Endothelial cell of umbilical vein (primary cell): ENCODE data around the gene AMDHD2. TPM values are rescaled to one million over a fixed set of nuclear protein-coding genes. Genes with fewer than 3 reads are reported as not detected.
"Not testable (repeated sequence)": the region's sequence is repeated elsewhere in the genome, so short reads cannot be mapped to it uniquely, and the experiment has no call there.

Source experiments
- BruUV-seq: library from RNA; stranded (reverse); fragments of 400-500 nt; replicated peaks from 2 replicates; lab custom pipeline; 2021; lab: Mats Ljungman, UMichigan
- CTCF ChIA-PET: fragments of 300-600, 350-600 bp; sonication (Branson Sonifier 250); formaldehyde crosslinking; loops from one replicate; lab custom pipeline; 2021; ENCODE audit warnings: antibody characterized with exemption, inconsistent platforms; lab: Charles Lee
- POLR2A ChIA-PET: fragments of 300-600, 350-600 bp; sonication (Branson Sonifier 250); formaldehyde crosslinking; loops from one replicate; lab custom pipeline; 2021; ENCODE audit warnings: antibody characterized with exemption, inconsistent platforms; lab: Charles Lee
- DNase-seq: peaks from one replicate; pipeline ENCODE4 v3.0.0-alpha.2; 2011; ENCODE audit warnings: low read depth, low spot score
- FAIRE-seq: peaks from 2 replicates; lab custom pipeline; 2011; peaks lifted over from hg19 to GRCh38; lab: Jason Lieb, UNC
- H2AFZ ChIP-seq: 2 replicates; pipeline ENCODE4 v1.6.0; 2012; ENCODE audit warnings: low read depth, low read length, control low read depth, inconsistent platforms
- H3K27ac ChIP-seq: 2 replicates; pipeline ENCODE4 v1.5.1; 2011; ENCODE audit warnings: low read depth, mild to moderate bottlenecking, control low read depth, low read length, moderate library complexity; ENCODE audit not compliant: insufficient read depth
- H3K27me3 ChIP-seq, 2 experiments: 2 replicates each; pipeline versions ENCODE4 v1.6.0 to v1.6.1; 2011; ENCODE audit warnings: low read length in 2 of 2, mixed read lengths in 1 of 2; ENCODE audit not compliant: control insufficient read depth in 2 of 2, insufficient read depth in 2 of 2
- H3K36me3 ChIP-seq, 2 experiments: 2 replicates in 1 of 2; 3 replicates in 1 of 2; pipeline ENCODE4 v1.5.1; 2011; ENCODE audit warnings: low read length in 2 of 2, mild to moderate bottlenecking in 1 of 2, moderate library complexity in 1 of 2; ENCODE audit not compliant: control insufficient read depth in 2 of 2, insufficient read depth in 2 of 2; ENCODE audit errors: extremely low read depth in 1 of 2
- H3K4me1 ChIP-seq: 3 replicates; pipeline ENCODE4 v1.5.1; 2011; ENCODE audit warnings: mild to moderate bottlenecking, low read length; ENCODE audit not compliant: control insufficient read depth, insufficient read depth; ENCODE audit errors: extremely low read depth
- H3K4me2 ChIP-seq: 2 replicates; pipeline ENCODE4 v1.6.1; 2011; ENCODE audit warnings: low read length, control low read depth, mixed read lengths; ENCODE audit not compliant: insufficient read depth
- H3K4me3 ChIP-seq, 3 experiments: fragments of 200-600 bp in 1 of 3; sonication (generic), shearing (Covaris generic) in 1 of 3; replicated peaks in 1 of 3; 2 replicates each; pipeline ENCODE4 v1.5.1; 2011 to 2016; ENCODE audit warnings: control low read depth in 3 of 3, low read length in 3 of 3, mild to moderate bottlenecking in 2 of 3, inconsistent platforms in 1 of 3, low read depth in 1 of 3, moderate library complexity in 1 of 3; ENCODE audit not compliant: insufficient read depth in 1 of 3
- H3K79me2 ChIP-seq: 2 replicates; pipeline ENCODE4 v1.6.0; 2012; ENCODE audit warnings: low read length, inconsistent platforms; ENCODE audit not compliant: control insufficient read depth, insufficient read depth
- H3K9ac ChIP-seq: replicated peaks from 2 replicates; pipeline ENCODE3; 2011; ENCODE audit warnings: low read length, control low read depth; ENCODE audit not compliant: insufficient read depth; ENCODE audit errors: extremely low read depth
- H3K9me1 ChIP-seq: replicated peaks from 3 replicates; pipeline ENCODE4 v1.6.0; 2011; ENCODE audit warnings: mild to moderate bottlenecking, low read length; ENCODE audit not compliant: control insufficient read depth, insufficient read depth; ENCODE audit errors: extremely low read depth
- H3K9me3 ChIP-seq: replicated peaks from 2 replicates; pipeline ENCODE4 v1.5.1; 2012; ENCODE audit warnings: low read length, inconsistent platforms; ENCODE audit not compliant: control insufficient read depth, insufficient read depth
- H4K20me1 ChIP-seq: replicated peaks from 2 replicates; pipeline ENCODE3; 2011; ENCODE audit warnings: mild to moderate bottlenecking, low read length; ENCODE audit not compliant: control insufficient read depth, insufficient read depth; ENCODE audit errors: extremely low read depth
- CTCF ChIP-seq, 2 donors: IDR thresholded peaks; 1 replicate in 1 of 2; 2 replicates in 1 of 2; pipeline ENCODE4 v1.5.1; 2011; ENCODE audit warnings: low read length in 2 of 2, mild to moderate bottlenecking in 2 of 2, moderate library complexity in 2 of 2, control low read depth in 1 of 2, inconsistent platforms in 1 of 2, low read depth in 1 of 2; ENCODE audit not compliant: insufficient read depth in 1 of 2; ENCODE audit errors: extremely low read depth in 1 of 2
- dilution Hi-C: fragments of 300-500 bp; cut with MboI; formaldehyde crosslinking; loops from one replicate; pipeline ENCODE4 v1.15.0; 2019; ENCODE audit warnings: low sequenced_read_pairs; ENCODE audit not compliant: extremely low pct_ligation_motif_present
- intact Hi-C: fragments of 100-400 bp; cut with micrococcal nuclease; formaldehyde crosslinking; loops from one replicate; pipeline ENCODE4 v1.10.0; 2022
- polyA plus RNA-seq, 4 experiments: library from polyadenylated mRNA; depleted of rRNA in 3 of 4; stranded (reverse) in 3 of 4; unstranded in 1 of 4; fragments of >200 nt; gene quantifications; 2 replicates each; pipeline versions ENCODE4 v1.2.1 to v1.2.3, GENCODE V29; 2011 to 2012; ENCODE audit warnings: missing spikeins in 1 of 4
- total RNA-seq: library from RNA; stranded (reverse); gene quantifications from 2 replicates; pipeline ENCODE4 v1.2.3, GENCODE V29; 2021

The AMDHD2 gene
- total and polyA plus RNA-seq, 2 donors (not counting 3 experiments of a cell fraction or from before 2014, with no cell fraction given): 39.4 to 59.5 TPM

GRCh38 chr16:2539845-2540458 is 19.8 kb downstream of the AMDHD2 start:
- H3K9ac ChIP-seq, H3K4me2 ChIP-seq, POLR2A ChIA-PET, dilution Hi-C loops, H3K27ac ChIP-seq, H3K27me3 ChIP-seq, CTCF ChIA-PET, BruUV-seq, DNase-seq, H2AFZ ChIP-seq, H4K20me1 ChIP-seq, H3K36me3 ChIP-seq, H3K9me3 ChIP-seq, intact Hi-C loops, H3K4me3 ChIP-seq, H3K9me1 ChIP-seq: not testable (repeated sequence)
- TF ChIP-seq CTCF (IDR thresholded peaks at IDR 0.05; ENCODE audit: extremely low read depth in 1 of 2, insufficient read depth in 1 of 2, low read depth in 1 of 2, low read length in 2 of 2): peak; percentile 18 to 35
- H3K4me1 ChIP-seq: peaks cover 11% of the 10 kb centered on the region
- FAIRE-seq: peak; percentile 84
- H3K79me2 ChIP-seq: peaks cover 39% of the 10 kb centered on the region

- dilution Hi-C loops, H3K9ac ChIP-seq, H3K4me3 ChIP-seq, H3K4me2 ChIP-seq, H3K27ac ChIP-seq, H3K9me1 ChIP-seq, H3K36me3 ChIP-seq, CTCF ChIA-PET, H3K27me3 ChIP-seq, BruUV-seq, POLR2A ChIA-PET, FAIRE-seq, DNase-seq, H3K9me3 ChIP-seq, H2AFZ ChIP-seq, intact Hi-C loops, H4K20me1 ChIP-seq: not testable (repeated sequence)
- peaks cover 11% of the 10 kb centered on the region for H3K4me1 ChIP-seq
- peaks cover 49% of the 10 kb centered on the region for H3K79me2 ChIP-seq
Observed at GRCh38 chr16:2540912-2541311, 20.7 kb downstream of the AMDHD2 start.

- H3K9me3 ChIP-seq, H3K27ac ChIP-seq, H3K27me3 ChIP-seq, H2AFZ ChIP-seq, H3K9me1 ChIP-seq, BruUV-seq, H3K4me2 ChIP-seq, POLR2A ChIA-PET, dilution Hi-C loops, H4K20me1 ChIP-seq, intact Hi-C loops, H3K36me3 ChIP-seq, H3K9ac ChIP-seq, CTCF ChIA-PET, DNase-seq, H3K4me3 ChIP-seq: not testable (repeated sequence)
- Histone ChIP-seq H3K4me1 (peaks cover 11% of the 10 kb centered on the region), H3K79me2 (peaks cover 52% of the 10 kb centered on the region)
- peak; percentile 94 for FAIRE-seq
Observed at GRCh38 chr16:2541409-2541808, 21.2 kb downstream of the AMDHD2 start.
